Measurements from ENCODE around the gene RBBP8. TPM values are rescaled to one million over a fixed set of nuclear protein-coding genes. Genes with fewer than 3 reads are reported as not detected.

The RBBP8 gene
- 31.2 and 40.5 TPM in 2 replicates for total RNA-seq

GRCh38 chr18:22933206-22933965, at the start of gene RBBP8:
Gene RBBP8 (plus strand): TSS chr18:22933328. CDS start chr18:22936852, 3,524 bp downstream.

Small RNA genes lying within 50 kb of the gene (small RNA-seq; reads per million reads assigned to genes)
- gene RF00019 (not detected), gene RN7SL745P (not detected)

Other genes with a start within 250 kb of the RBBP8 start
- gene CABLES1, start 202.2 kb downstream of the RBBP8 start, total RNA-seq: 1.1 and 3.1 TPM in 2 replicates